Measurements from ENCODE around the gene TCHP.

DNA sequence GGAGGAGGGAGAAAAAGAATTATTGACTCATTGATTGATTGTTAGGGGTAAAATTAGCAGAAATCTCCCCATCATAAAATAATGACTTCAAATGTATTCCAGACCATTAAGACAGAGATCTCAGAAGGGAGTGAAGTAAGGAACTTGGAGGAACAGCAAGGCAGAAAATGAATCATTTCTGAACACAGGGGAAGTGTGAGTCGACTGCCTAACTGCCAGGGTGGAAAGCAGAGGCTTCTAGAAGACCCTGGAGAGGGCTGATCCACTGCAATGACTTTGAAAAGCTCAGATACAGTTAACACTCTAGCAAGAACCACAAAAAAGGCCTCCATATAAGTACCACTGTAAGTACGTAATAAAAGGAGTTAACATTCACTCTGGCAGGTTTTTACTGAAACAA, 29.4 kb upstream of the TCHP start:
- TF ChIP-seq POLR2A (IDR thresholded peaks at IDR 0.05) (no peak), EP300 (IDR thresholded peaks at IDR 0.05) (no peak)
- TF ChIP-seq, protein P1, sequence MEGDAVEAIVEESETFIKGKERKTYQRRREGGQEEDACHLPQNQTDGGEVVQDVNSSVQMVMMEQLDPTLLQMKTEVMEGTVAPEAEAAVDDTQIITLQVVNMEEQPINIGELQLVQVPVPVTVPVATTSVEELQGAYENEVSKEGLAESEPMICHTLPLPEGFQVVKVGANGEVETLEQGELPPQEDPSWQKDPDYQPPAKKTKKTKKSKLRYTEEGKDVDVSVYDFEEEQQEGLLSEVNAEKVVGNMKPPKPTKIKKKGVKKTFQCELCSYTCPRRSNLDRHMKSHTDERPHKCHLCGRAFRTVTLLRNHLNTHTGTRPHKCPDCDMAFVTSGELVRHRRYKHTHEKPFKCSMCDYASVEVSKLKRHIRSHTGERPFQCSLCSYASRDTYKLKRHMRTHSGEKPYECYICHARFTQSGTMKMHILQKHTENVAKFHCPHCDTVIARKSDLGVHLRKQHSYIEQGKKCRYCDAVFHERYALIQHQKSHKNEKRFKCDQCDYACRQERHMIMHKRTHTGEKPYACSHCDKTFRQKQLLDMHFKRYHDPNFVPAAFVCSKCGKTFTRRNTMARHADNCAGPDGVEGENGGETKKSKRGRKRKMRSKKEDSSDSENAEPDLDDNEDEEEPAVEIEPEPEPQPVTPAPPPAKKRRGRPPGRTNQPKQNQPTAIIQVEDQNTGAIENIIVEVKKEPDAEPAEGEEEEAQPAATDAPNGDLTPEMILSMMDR (IDR thresholded peaks at IDR 0.05): no peak
